ENCODE data around the gene RNF187. TPM values are rescaled to one million over a fixed set of nuclear protein-coding genes. Genes with fewer than 3 reads are reported as not detected.
"Not testable (repeated sequence)": the region's sequence is repeated elsewhere in the genome, so short reads cannot be mapped to it uniquely, and the experiment has no call there.

The RNF187 gene
- total RNA-seq, 1 experiment from 2014 or later: 63.4 TPM

GRCh38 chr1:228502522-228502921 is 15.3 kb downstream of the RNF187 start:
- H2BK120ac ChIP-seq (ENCODE audit: low read depth, low read length, poor library complexity, severe bottlenecking): no peak overlapping the region
- Mint-ChIP-seq H3K9me3 (peaks cover 13% of the 10 kb centered on the region in 2 experiments), H3K4me3 (no peak overlapping the region), H3K27ac (no peak overlapping the region), H3K27me3 (ENCODE audit: low read depth) (peaks cover 91% of the 10 kb centered on the region), H3K4me1 (peaks cover 7 to 11% of the 10 kb centered on the region in 2 experiments), H3K36me3 (ENCODE audit: insufficient read depth in 1 of 3, low read depth in 3 of 3) (no peaks in the 10 kb centered on the region; a peak in 1 of 7 replicates)
- no peaks in the 10 kb centered on the region for H4K20me1 ChIP-seq (ENCODE audit: control insufficient read depth, insufficient read depth, insufficient read length)
- no peak overlapping the region for H3K18ac ChIP-seq (ENCODE audit: insufficient read length, low read depth, low read length)
- H4K5ac ChIP-seq (ENCODE audit: insufficient read length, low read depth, low read length): no peak overlapping the region
- H2AFZ ChIP-seq (ENCODE audit: low read length): no peak overlapping the region
- TF ChIP-seq, protein P1, sequence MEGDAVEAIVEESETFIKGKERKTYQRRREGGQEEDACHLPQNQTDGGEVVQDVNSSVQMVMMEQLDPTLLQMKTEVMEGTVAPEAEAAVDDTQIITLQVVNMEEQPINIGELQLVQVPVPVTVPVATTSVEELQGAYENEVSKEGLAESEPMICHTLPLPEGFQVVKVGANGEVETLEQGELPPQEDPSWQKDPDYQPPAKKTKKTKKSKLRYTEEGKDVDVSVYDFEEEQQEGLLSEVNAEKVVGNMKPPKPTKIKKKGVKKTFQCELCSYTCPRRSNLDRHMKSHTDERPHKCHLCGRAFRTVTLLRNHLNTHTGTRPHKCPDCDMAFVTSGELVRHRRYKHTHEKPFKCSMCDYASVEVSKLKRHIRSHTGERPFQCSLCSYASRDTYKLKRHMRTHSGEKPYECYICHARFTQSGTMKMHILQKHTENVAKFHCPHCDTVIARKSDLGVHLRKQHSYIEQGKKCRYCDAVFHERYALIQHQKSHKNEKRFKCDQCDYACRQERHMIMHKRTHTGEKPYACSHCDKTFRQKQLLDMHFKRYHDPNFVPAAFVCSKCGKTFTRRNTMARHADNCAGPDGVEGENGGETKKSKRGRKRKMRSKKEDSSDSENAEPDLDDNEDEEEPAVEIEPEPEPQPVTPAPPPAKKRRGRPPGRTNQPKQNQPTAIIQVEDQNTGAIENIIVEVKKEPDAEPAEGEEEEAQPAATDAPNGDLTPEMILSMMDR (conservative IDR thresholded peaks at IDR 0.05): no peak
- H2BK15ac ChIP-seq (ENCODE audit: low read depth, low read length): no peak overlapping the region
- no peaks in the 10 kb centered on the region for H3K79me1 ChIP-seq (ENCODE audit: insufficient read depth, low read depth, low read length, poor library complexity, severe bottlenecking)
- H3K9ac ChIP-seq (ENCODE audit: extremely low read depth, insufficient read length, low read length): no peak overlapping the region
- H2AK5ac ChIP-seq (ENCODE audit: insufficient read length, low read length): no peak overlapping the region
- H3K79me2 ChIP-seq (ENCODE audit: insufficient read depth, low read length): no peaks in the 10 kb centered on the region
- peaks cover 28% of the 10 kb centered on the region for H3K27me3 ChIP-seq (ENCODE audit: insufficient read depth, low read length)
- no peaks in the 10 kb centered on the region for H3K4me1 ChIP-seq (ENCODE audit: insufficient read depth, low read length)
- H3T11ph ChIP-seq (ENCODE audit: low read length): no peak overlapping the region
- no peak overlapping the region for H2BK20ac ChIP-seq (ENCODE audit: low read depth, low read length, poor library complexity, severe bottlenecking)
- H2BK12ac ChIP-seq (ENCODE audit: insufficient read length, low read depth, low read length): no peak overlapping the region
- no peak overlapping the region for H4K8ac ChIP-seq (replicated peaks; ENCODE audit: insufficient read length, low read depth, low read length)
- no peak overlapping the region for H3K23ac ChIP-seq (ENCODE audit: insufficient read length, low read depth, low read length)
- no peak overlapping the region for H3K56ac ChIP-seq (ENCODE audit: insufficient read length, low read depth, low read length)
- WGBS (ENCODE audit: extremely low coverage, insufficient read length, low lambda C conversion rate): no CpG with 5 or more reads among the region's 5 CpGs
- no peaks in the 10 kb centered on the region for H3K9me3 ChIP-seq (ENCODE audit: control insufficient read depth, low read depth, low read length)
- no peak for DNase-seq
- no peak overlapping the region for H3K4ac ChIP-seq (ENCODE audit: low read depth, low read length)
- no peak overlapping the region for H3K27ac ChIP-seq (ENCODE audit: insufficient read length, low read depth, low read length)
- H3K4me2 ChIP-seq (ENCODE audit: insufficient read depth, insufficient read length, low read length): no peak overlapping the region
- H3K14ac ChIP-seq (ENCODE audit: insufficient read depth, low read length): no peak overlapping the region
- H2BK5ac ChIP-seq (ENCODE audit: insufficient read length, low read length): no peak overlapping the region
- H3K23me2 ChIP-seq (ENCODE audit: insufficient read length, low read depth, low read length, poor library complexity, severe bottlenecking): no peaks in the 10 kb centered on the region
- no peak overlapping the region for H4K91ac ChIP-seq (ENCODE audit: insufficient read length, low read depth, low read length)

GRCh38 chr1:228505944-228506343 is 18.8 kb downstream of the RNF187 start:
- H3T11ph ChIP-seq (ENCODE audit: low read length); H2AK5ac ChIP-seq (ENCODE audit: insufficient read length, low read length); H4K8ac ChIP-seq (replicated peaks; ENCODE audit: insufficient read length, low read depth, low read length); H3K79me1 ChIP-seq (ENCODE audit: insufficient read depth, low read depth, low read length, poor library complexity, severe bottlenecking); H2AFZ ChIP-seq (ENCODE audit: low read length); H3K23ac ChIP-seq (ENCODE audit: insufficient read length, low read depth, low read length); H2BK15ac ChIP-seq (ENCODE audit: low read depth, low read length); H3K27ac ChIP-seq (ENCODE audit: insufficient read length, low read depth, low read length); H3K4ac ChIP-seq (ENCODE audit: low read depth, low read length); H3K36me3 Mint-ChIP-seq (ENCODE audit: insufficient read depth in 1 of 3, low read depth in 3 of 3); H3K4me2 ChIP-seq (ENCODE audit: insufficient read depth, insufficient read length, low read length); H3K4me1 ChIP-seq (ENCODE audit: insufficient read depth, low read length); H3K23me2 ChIP-seq (ENCODE audit: insufficient read length, low read depth, low read length, poor library complexity, severe bottlenecking); H4K5ac ChIP-seq (ENCODE audit: insufficient read length, low read depth, low read length); H3K79me2 ChIP-seq (ENCODE audit: insufficient read depth, low read length); H3K18ac ChIP-seq (ENCODE audit: insufficient read length, low read depth, low read length); H2BK5ac ChIP-seq (ENCODE audit: insufficient read length, low read length); H3K9ac ChIP-seq (ENCODE audit: extremely low read depth, insufficient read length, low read length); H2BK20ac ChIP-seq (ENCODE audit: low read depth, low read length, poor library complexity, severe bottlenecking); H4K91ac ChIP-seq (ENCODE audit: insufficient read length, low read depth, low read length); DNase-seq; H3K56ac ChIP-seq (ENCODE audit: insufficient read length, low read depth, low read length); H3K9me3 ChIP-seq (ENCODE audit: control insufficient read depth, low read depth, low read length); H3K14ac ChIP-seq (ENCODE audit: insufficient read depth, low read length); H4K20me1 ChIP-seq (ENCODE audit: control insufficient read depth, insufficient read depth, insufficient read length); H3K4me1 Mint-ChIP-seq; H3K27ac Mint-ChIP-seq; H2BK120ac ChIP-seq (ENCODE audit: low read depth, low read length, poor library complexity, severe bottlenecking); H2BK12ac ChIP-seq (ENCODE audit: insufficient read length, low read depth, low read length): not testable (repeated sequence)
- WGBS (ENCODE audit: extremely low coverage, insufficient read length, low lambda C conversion rate): no CpG with 5 or more reads among the region's 11 CpGs
- H3K27me3 ChIP-seq (ENCODE audit: insufficient read depth, low read length): peaks cover 23% of the 10 kb centered on the region; the same call in 1 of the 2 replicates
- Mint-ChIP-seq H3K27me3 (ENCODE audit: low read depth) (peaks cover 96% of the 10 kb centered on the region), H3K9me3 (peaks cover 17 to 27% of the 10 kb centered on the region in 2 experiments), H3K4me3 (peak overlapping the region in 1 of 2 experiments; percentile 31; a peak in 1 of 5 replicates)

Data from H9 (cell line).